ENCODE measurements around the gene NKIRAS1. TPM values are rescaled to one million over a fixed set of nuclear protein-coding genes. Genes with fewer than 3 reads are reported as not detected.
"Not testable (repeated sequence)": the region's sequence is repeated elsewhere in the genome, so short reads cannot be mapped to it uniquely, and the experiment has no call there.

NKIRAS1 gene
- total RNA-seq, 3 donors from 2014 or later (not counting 1 experiment from before 2014, with no cell fraction given) = 2.2 to 3.3 (median 2.8) TPM

- Histone ChIP-seq H3K27ac (ENCODE audit: low read length) (no peak overlapping the region), H3K9me3 (ENCODE audit: control insufficient read depth, insufficient read depth, low read length) (no peaks in the 10 kb centered on the region), H3K36me3 (ENCODE audit: control insufficient read depth, insufficient read depth, low read length) (peaks cover 25% of the 10 kb centered on the region), H3K4me1 (ENCODE audit: control insufficient read depth, insufficient read depth, low read length) (peaks cover 21% of the 10 kb centered on the region), H3K4me3 (ENCODE audit: low read length) (no peak overlapping the region), H3K27me3 (ENCODE audit: control insufficient read depth, insufficient read depth, low read length) (no peaks in the 10 kb centered on the region)
- no peak for TF ChIP-seq CTCF (IDR thresholded peaks at IDR 0.05)
- DNase-seq (no peak), ATAC-seq (no peak)
- Mint-ChIP-seq H3K4me1 (peaks cover 38 to 42% of the 10 kb centered on the region in 2 donors), H3K4me3 (peak overlapping the region; percentile 6), H3K9me3 (no peaks in the 10 kb centered on the region), H3K27me3 (ENCODE audit: low read depth in 2 of 2) (peaks cover 0 to 2% of the 10 kb centered on the region in 2 donors), H3K27ac (peak overlapping the region; percentile 47 to 95), H3K36me3 (no peaks in the 10 kb centered on the region)
- 95% methylated on average over 3 of the region's 5 CpGs for WGBS (ENCODE audit: insufficient coverage)
- intact Hi-C loops (cut with micrococcal nuclease) = no loop called here
Observed at GRCh38 chr3:23920151-23920655, 3.4 kb upstream of the NKIRAS1 start.

GRCh38 chr3:23919628-23920027 lies 2.8 kb upstream of the NKIRAS1 start:
- Mint-ChIP-seq H3K27ac (peak overlapping the region; percentile 47 to 95), H3K4me3 (peak overlapping the region; percentile 17), H3K4me1 (peaks cover 38 to 42% of the 10 kb centered on the region in 2 donors), H3K36me3 (no peaks in the 10 kb centered on the region), H3K9me3 (no peaks in the 10 kb centered on the region), H3K27me3 (ENCODE audit: low read depth in 2 of 2) (peaks cover 0 to 2% of the 10 kb centered on the region in 2 donors)
- peaks cover 25% of the 10 kb centered on the region for H3K36me3 ChIP-seq (ENCODE audit: control insufficient read depth, insufficient read depth, low read length)
- DNase-seq (no peak), ATAC-seq (no peak)
- intact Hi-C loops (cut with micrococcal nuclease) = no loop called here
- no peaks in the 10 kb centered on the region for H3K9me3 ChIP-seq (ENCODE audit: control insufficient read depth, insufficient read depth, low read length)
- H3K4me3 ChIP-seq (ENCODE audit: low read length) = no peak overlapping the region
- TF ChIP-seq CTCF (IDR thresholded peaks at IDR 0.05) = no peak
- H3K27ac ChIP-seq (ENCODE audit: low read length) = no peak overlapping the region
- WGBS (ENCODE audit: insufficient coverage) = 67% methylated on average over 1 of the region's 2 CpGs
- H3K27me3 ChIP-seq (ENCODE audit: control insufficient read depth, insufficient read depth, low read length) = no peaks in the 10 kb centered on the region
- peaks cover 21% of the 10 kb centered on the region for H3K4me1 ChIP-seq (ENCODE audit: control insufficient read depth, insufficient read depth, low read length)

GRCh38 chr3:23918331-23918730 lies 1.5 kb upstream of the NKIRAS1 start:
- ATAC-seq; DNase-seq; intact Hi-C loops (cut with micrococcal nuclease); H3K9me3 ChIP-seq (ENCODE audit: control insufficient read depth, insufficient read depth, low read length); H3K27me3 ChIP-seq (ENCODE audit: control insufficient read depth, insufficient read depth, low read length); H3K9me3 Mint-ChIP-seq; H3K36me3 Mint-ChIP-seq; H3K27me3 Mint-ChIP-seq (ENCODE audit: low read depth in 2 of 2): not testable (repeated sequence)
- Mint-ChIP-seq H3K4me3 (peak overlapping the region; percentile 97), H3K27ac (peak overlapping the region; percentile 95 to 97), H3K4me1 (peaks cover 38 to 42% of the 10 kb centered on the region in 2 donors)
- WGBS (ENCODE audit: insufficient coverage) = 28% methylated on average over 12 of the region's 12 CpGs
- peak overlapping the region; percentile 86 for H3K27ac ChIP-seq (ENCODE audit: low read length)
- peaks cover 25% of the 10 kb centered on the region for H3K36me3 ChIP-seq (ENCODE audit: control insufficient read depth, insufficient read depth, low read length)
- H3K4me1 ChIP-seq (ENCODE audit: control insufficient read depth, insufficient read depth, low read length) = peaks cover 21% of the 10 kb centered on the region
- H3K4me3 ChIP-seq (ENCODE audit: low read length) = peak overlapping the region; percentile 100

- Histone ChIP-seq H3K4me1 (ENCODE audit: control insufficient read depth, insufficient read depth, low read length) (peaks cover 21% of the 10 kb centered on the region), H3K36me3 (ENCODE audit: control insufficient read depth, insufficient read depth, low read length) (peaks cover 24% of the 10 kb centered on the region), H3K4me3 (ENCODE audit: low read length) (peak overlapping the region; percentile 100), H3K27ac (ENCODE audit: low read length) (peak overlapping the region; percentile 86)
- not testable (repeated sequence) for ATAC-seq; H3K36me3 Mint-ChIP-seq; H3K27me3 Mint-ChIP-seq (ENCODE audit: low read depth in 2 of 2); H3K9me3 Mint-ChIP-seq; DNase-seq; H3K9me3 ChIP-seq (ENCODE audit: control insufficient read depth, insufficient read depth, low read length); H3K27me3 ChIP-seq (ENCODE audit: control insufficient read depth, insufficient read depth, low read length)
- 0% methylated on average over 17 of the region's 21 CpGs for WGBS (ENCODE audit: insufficient coverage)
- Mint-ChIP-seq H3K4me3 (peak overlapping the region; percentile 97), H3K4me1 (peaks cover 38 to 42% of the 10 kb centered on the region in 2 donors), H3K27ac (peak overlapping the region; percentile 95 to 97)
- intact Hi-C loops (cut with micrococcal nuclease) = loop anchor here (1.0 to 2.0 kb wide), 2 partner anchors 28 to 109 kb away; partner anchors contain the start of gene NR1D2
Observed at GRCh38 chr3:23917679-23918303, 1.0 kb upstream of the NKIRAS1 start.
